ENCODE measurements around the gene SRI. TPM values are rescaled to one million over a fixed set of nuclear protein-coding genes. Genes with fewer than 3 reads are reported as not detected.

Gene SRI
- total RNA-seq, 2 experiments from 2014 or later = 44.3 to 45.7 TPM

GRCh38 chr7:88254721-88255424 lies 35.0 kb upstream of the SRI start:
- no peaks in the 10 kb centered on the region for H3K36me3 Mint-ChIP-seq (ENCODE audit: low read depth)
- no peak for ATAC-seq (ENCODE audit: poor library complexity)
- peaks cover 26% of the 10 kb centered on the region for H3K27me3 Mint-ChIP-seq
- H3K4me3 Mint-ChIP-seq = no peak overlapping the region
- peaks cover 5% of the 10 kb centered on the region for H3K9me3 Mint-ChIP-seq
- Histone ChIP-seq H3K9me3 (ENCODE audit: control insufficient read depth in 1 of 2, insufficient read depth in 1 of 2, low read length in 2 of 2) (peaks cover 12 to 15% of the 10 kb centered on the region in 2 experiments), H3K4me3 (ENCODE audit: low read length) (no peak overlapping the region), H3K4me1 (ENCODE audit: insufficient read depth, low read length) (no peaks in the 10 kb centered on the region), H3K36me3 (ENCODE audit: insufficient read depth, low read length) (no peaks in the 10 kb centered on the region), H3K27me3 (ENCODE audit: control insufficient read depth in 1 of 2, insufficient read depth in 2 of 2, low read length in 2 of 2) (no peaks in the 10 kb centered on the region), H3K27ac (ENCODE audit: low read depth in 1 of 2, low read length in 2 of 2) (no peak overlapping the region)
- DNase-seq = no peak
- H3K4me1 Mint-ChIP-seq (ENCODE audit: low read depth) = no peaks in the 10 kb centered on the region
- TF ChIP-seq CTCF (IDR thresholded peaks at IDR 0.05) = no peak
- intact Hi-C loops (cut with DNase I, micrococcal nuclease) = no loop called here
- H3K27ac Mint-ChIP-seq = no peak overlapping the region
- ChIA-PET POLR2A (no interaction called here), CTCF (interaction anchor here (1.0 kb wide), 1 partner anchor 8 kb away, joined by 3 read pairs; no protein-coding TSS in a partner anchor)

GRCh38 chr7:88253640-88254039 lies 33.8 kb upstream of the SRI start:
- DNase-seq = no peak
- Histone ChIP-seq H3K36me3 (ENCODE audit: insufficient read depth, low read length) (no peaks in the 10 kb centered on the region), H3K27ac (ENCODE audit: low read depth in 1 of 2, low read length in 2 of 2) (no peak overlapping the region), H3K9me3 (ENCODE audit: control insufficient read depth in 1 of 2, insufficient read depth in 1 of 2, low read length in 2 of 2) (peaks cover 12 to 15% of the 10 kb centered on the region in 2 experiments), H3K27me3 (ENCODE audit: control insufficient read depth in 1 of 2, insufficient read depth in 2 of 2, low read length in 2 of 2) (no peaks in the 10 kb centered on the region), H3K4me1 (ENCODE audit: insufficient read depth, low read length) (no peaks in the 10 kb centered on the region), H3K4me3 (ENCODE audit: low read length) (no peak overlapping the region)
- Mint-ChIP-seq H3K27ac (no peak overlapping the region), H3K4me3 (no peak overlapping the region), H3K36me3 (ENCODE audit: low read depth) (no peaks in the 10 kb centered on the region), H3K4me1 (ENCODE audit: low read depth) (no peaks in the 10 kb centered on the region), H3K9me3 (peaks cover 5% of the 10 kb centered on the region), H3K27me3 (peaks cover 26% of the 10 kb centered on the region)
- ChIA-PET POLR2A (no interaction called here), CTCF (interaction anchor here (1.0 kb wide), 1 partner anchor 9 kb away, joined by 3 read pairs; no protein-coding TSS in a partner anchor)
- no peak for ATAC-seq (ENCODE audit: poor library complexity)
- intact Hi-C loops (cut with DNase I, micrococcal nuclease) = no loop called here
- no peak for TF ChIP-seq CTCF (IDR thresholded peaks at IDR 0.05)

GRCh38 chr7:88244258-88244657 lies 24.4 kb upstream of the SRI start:
- no peaks in the 10 kb centered on the region for H3K9me3 Mint-ChIP-seq
- Histone ChIP-seq H3K36me3 (ENCODE audit: insufficient read depth, low read length) (no peaks in the 10 kb centered on the region), H3K27me3 (ENCODE audit: control insufficient read depth in 1 of 2, insufficient read depth in 2 of 2, low read length in 2 of 2) (no peaks in the 10 kb centered on the region), H3K27ac (ENCODE audit: low read depth in 1 of 2, low read length in 2 of 2) (no peak overlapping the region), H3K4me1 (ENCODE audit: insufficient read depth, low read length) (no peaks in the 10 kb centered on the region), H3K9me3 (ENCODE audit: control insufficient read depth in 1 of 2, insufficient read depth in 1 of 2, low read length in 2 of 2) (no peaks in the 10 kb centered on the region), H3K4me3 (ENCODE audit: low read length) (no peak overlapping the region)
- H3K27ac Mint-ChIP-seq = no peak overlapping the region
- intact Hi-C loops (cut with DNase I, micrococcal nuclease) = loop anchor here in 1 of 2 experiments (5.0 kb wide), 1 partner anchor 1378 kb away; no protein-coding TSS in a partner anchor
- ATAC-seq (ENCODE audit: poor library complexity) (no peak), DNase-seq (no peak)
- no peaks in the 10 kb centered on the region for H3K4me1 Mint-ChIP-seq (ENCODE audit: low read depth)
- TF ChIP-seq CTCF (IDR thresholded peaks at IDR 0.05) = no peak
- H3K36me3 Mint-ChIP-seq (ENCODE audit: low read depth) = no peaks in the 10 kb centered on the region
- POLR2A ChIA-PET = no interaction called here
- CTCF ChIA-PET = no interaction called here
- no peak overlapping the region for H3K4me3 Mint-ChIP-seq
- peaks cover 8% of the 10 kb centered on the region for H3K27me3 Mint-ChIP-seq
